Activated gamma-delta T cell treated with Interleukin-2 at 50 U/mL for 16 hours (primary cell): ENCODE results near the gene C12orf50.
"Not testable (repeated sequence)": the region's sequence is repeated elsewhere in the genome, so short reads cannot be mapped to it uniquely, and the experiment has no call there.

ENCODE experiments used
- DNase-seq: peaks from one replicate; pipeline ENCODE4 v3.0.0-alpha.2; 2020

C12orf50 gene

GRCh38 chr12:88029093-88029665 lies at the start of gene C12orf50:
Gene C12orf50, minus strand, starts transcription at chr12:88029401. Its CDS starts 2,439 bp downstream, at chr12:88026962.
- DNase-seq = no peak

GRCh38 chr12:88067301-88067700 lies 38.1 kb upstream of the C12orf50 start:
- no peak for DNase-seq

GRCh38 chr12:88063375-88063774 lies 34.2 kb upstream of the C12orf50 start:
- no peak for DNase-seq

GRCh38 chr12:88062474-88062873 lies 33.3 kb upstream of the C12orf50 start:
- DNase-seq = no peak

GRCh38 chr12:88058719-88059077 lies 29.5 kb upstream of the C12orf50 start:
- DNase-seq = no peak

GRCh38 chr12:88057994-88058718 lies 29.0 kb upstream of the C12orf50 start:
- DNase-seq = no peak

- no peak for DNase-seq
These were observed 27.4 kb upstream of the C12orf50 start for GRCh38 chr12:88056571-88056970.

GRCh38 chr12:88052686-88053085 lies 23.5 kb upstream of the C12orf50 start:
- DNase-seq = no peak

- no peak for DNase-seq
These were observed 14.8 kb upstream of the C12orf50 start for GRCh38 chr12:88044035-88044434.

- no peak for DNase-seq
These were observed 8.6 kb upstream of the C12orf50 start for GRCh38 chr12:88037770-88038169.

- DNase-seq = no peak
These were observed 7.3 kb upstream of the C12orf50 start for GRCh38 chr12:88036353-88036965.

GRCh38 chr12:88035907-88036289 lies 6.7 kb upstream of the C12orf50 start:
- no peak for DNase-seq

GRCh38 chr12:88035271-88035906 lies 6.2 kb upstream of the C12orf50 start:
- DNase-seq = peak; percentile 78

- DNase-seq = not testable (repeated sequence)
These were observed 2.0 kb upstream of the C12orf50 start for GRCh38 chr12:88031161-88031560.

GRCh38 chr12:88026196-88026595 lies 3.0 kb downstream of the C12orf50 start:
- DNase-seq = no peak

GRCh38 chr12:88017964-88018363 lies 11.2 kb downstream of the C12orf50 start:
- DNase-seq = no peak

GRCh38 chr12:88015825-88016224 lies 13.4 kb downstream of the C12orf50 start:
- no peak for DNase-seq

- no peak for DNase-seq
These were observed 17.4 kb downstream of the C12orf50 start for GRCh38 chr12:88011755-88012154.

GRCh38 chr12:88006351-88006750 lies 22.9 kb downstream of the C12orf50 start:
- no peak for DNase-seq

- no peak for DNase-seq
These were observed 27.9 kb downstream of the C12orf50 start for GRCh38 chr12:88001327-88001726.

GRCh38 chr12:87995581-87996178 lies 33.5 kb downstream of the C12orf50 start:
- peak; percentile 4 for DNase-seq

GRCh38 chr12:87991483-87991882 lies 37.7 kb downstream of the C12orf50 start:
- no peak for DNase-seq

GRCh38 chr12:87988534-87988933 lies 40.7 kb downstream of the C12orf50 start:
- no peak for DNase-seq
